ENCODE measurements around the gene NES. TPM values are rescaled to one million over a fixed set of nuclear protein-coding genes. Genes with fewer than 3 reads are reported as not detected.
A peak's percentile ranks its signal among the peaks of the same experiment; 100 is the strongest.

Gene NES
- total and polyA plus RNA-seq, 2 experiments from 2014 or later = 3.6 to 13.8 TPM

DNA sequence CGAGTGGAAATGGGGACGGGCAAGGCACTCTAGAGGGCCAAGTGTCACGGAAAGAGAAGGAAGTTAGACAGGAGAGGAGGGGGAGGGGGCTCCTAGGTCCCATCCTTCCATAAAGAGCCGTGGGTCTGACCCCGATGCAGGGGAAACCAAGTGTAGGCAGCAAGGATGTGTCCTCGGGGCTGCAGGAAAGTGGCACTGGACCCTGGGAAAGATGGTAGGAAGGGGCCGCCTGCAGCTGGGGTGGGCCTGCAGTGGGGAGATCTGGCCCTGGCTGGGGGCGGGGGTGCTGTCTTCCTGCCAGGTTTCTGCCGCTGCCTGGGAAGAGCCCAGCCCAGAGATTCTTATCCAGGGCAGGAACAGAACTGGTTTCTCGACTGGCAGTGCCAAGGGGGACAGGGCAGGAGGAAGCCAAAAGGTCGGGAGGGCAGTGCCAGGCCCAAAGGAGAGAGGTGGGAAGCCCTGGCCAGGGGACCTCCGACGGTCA, 15.3 kb upstream of the NES start:
- WGBS (ENCODE audit: low lambda C conversion rate, missing lambda C conversion rate) = 13% methylated on average over 8 of the region's 13 CpGs
- H3K79me2 ChIP-seq = peaks cover 5% of the 10 kb centered on the region

DNA sequence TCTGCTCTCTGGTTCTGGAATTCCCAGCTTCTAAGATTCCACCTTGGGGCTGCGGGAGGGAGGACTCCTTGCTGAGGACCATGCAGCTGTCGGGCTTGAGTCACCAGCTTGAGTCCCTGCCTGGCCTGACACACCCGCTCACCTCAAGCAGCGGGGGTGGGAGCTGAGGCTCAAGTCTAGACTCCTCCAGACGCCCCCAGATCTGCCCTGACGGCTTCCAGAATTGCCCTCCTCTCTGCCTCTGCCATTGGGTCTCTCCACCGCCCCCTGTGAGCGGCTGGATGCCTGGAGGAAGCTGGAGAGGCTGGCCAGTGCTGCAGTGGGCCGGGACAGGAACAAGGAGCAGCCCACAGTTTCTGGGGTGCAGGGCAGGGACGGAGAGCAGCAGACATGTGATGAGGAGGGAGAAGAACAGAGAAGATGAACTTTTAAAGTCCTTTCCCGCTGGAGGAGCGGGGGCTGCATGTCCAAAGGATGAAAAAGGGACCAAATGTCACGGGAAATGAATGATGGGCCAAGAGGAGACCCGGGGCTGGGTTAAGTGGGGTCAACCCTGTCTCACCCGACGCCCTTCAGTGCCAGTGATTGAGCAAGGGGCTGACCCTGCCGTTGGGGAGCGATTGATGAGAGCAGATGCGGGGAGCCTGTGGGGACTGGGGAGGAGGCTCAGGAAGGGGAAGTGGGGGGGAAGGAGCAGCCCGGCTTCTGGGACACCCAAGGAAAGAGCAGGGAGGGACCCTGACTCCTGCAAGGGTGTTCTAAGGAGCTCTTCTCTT, 14.6 kb upstream of the NES start:
- WGBS (ENCODE audit: low lambda C conversion rate, missing lambda C conversion rate) = 38% methylated on average over 19 of the region's 20 CpGs
- Histone ChIP-seq H3K27ac (peak overlapping the region; percentile 96), H3K27me3 (no peaks in the 10 kb centered on the region), H4K20me1 (ENCODE audit: insufficient read depth, poor library complexity, severe bottlenecking) (no peaks in the 10 kb centered on the region), H3K4me1 (ENCODE audit: insufficient read depth) (peaks cover 54% of the 10 kb centered on the region), H3K9me3 (ENCODE audit: low read depth) (no peaks in the 10 kb centered on the region), H3K79me2 (peaks cover 5% of the 10 kb centered on the region), H2AFZ (no peak overlapping the region), H3K4me2 (peak overlapping the region; percentile 75), H3K9me2 (replicated peaks; ENCODE audit: insufficient read depth) (no peaks in the 10 kb centered on the region), H3K36me3 (replicated peaks; ENCODE audit: insufficient read depth, low read depth) (no peaks in the 10 kb centered on the region), H3K4me3 (no peak overlapping the region)
- TF ChIP-seq, protein P1, sequence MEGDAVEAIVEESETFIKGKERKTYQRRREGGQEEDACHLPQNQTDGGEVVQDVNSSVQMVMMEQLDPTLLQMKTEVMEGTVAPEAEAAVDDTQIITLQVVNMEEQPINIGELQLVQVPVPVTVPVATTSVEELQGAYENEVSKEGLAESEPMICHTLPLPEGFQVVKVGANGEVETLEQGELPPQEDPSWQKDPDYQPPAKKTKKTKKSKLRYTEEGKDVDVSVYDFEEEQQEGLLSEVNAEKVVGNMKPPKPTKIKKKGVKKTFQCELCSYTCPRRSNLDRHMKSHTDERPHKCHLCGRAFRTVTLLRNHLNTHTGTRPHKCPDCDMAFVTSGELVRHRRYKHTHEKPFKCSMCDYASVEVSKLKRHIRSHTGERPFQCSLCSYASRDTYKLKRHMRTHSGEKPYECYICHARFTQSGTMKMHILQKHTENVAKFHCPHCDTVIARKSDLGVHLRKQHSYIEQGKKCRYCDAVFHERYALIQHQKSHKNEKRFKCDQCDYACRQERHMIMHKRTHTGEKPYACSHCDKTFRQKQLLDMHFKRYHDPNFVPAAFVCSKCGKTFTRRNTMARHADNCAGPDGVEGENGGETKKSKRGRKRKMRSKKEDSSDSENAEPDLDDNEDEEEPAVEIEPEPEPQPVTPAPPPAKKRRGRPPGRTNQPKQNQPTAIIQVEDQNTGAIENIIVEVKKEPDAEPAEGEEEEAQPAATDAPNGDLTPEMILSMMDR (IDR thresholded peaks at IDR 0.05; ENCODE audit: poor library complexity) = no peak
- no peak for TF ChIP-seq EZH2 (IDR thresholded peaks at IDR 0.05; ENCODE audit: borderline replicate concordance)
- no peak for TF ChIP-seq EZH2phosphoT487 (IDR thresholded peaks at IDR 0.05; ENCODE audit: low read depth, severe bottlenecking, unreplicated experiment)
- peak; percentile 75 for DNase-seq (ENCODE audit: low spot score)

More for the DNA sequence above, 15.3 kb upstream of the NES start:
- TF ChIP-seq, protein P1 (IDR thresholded peaks at IDR 0.05; ENCODE audit: poor library complexity) = no peak
- TF ChIP-seq EZH2phosphoT487 (IDR thresholded peaks at IDR 0.05; ENCODE audit: low read depth, severe bottlenecking, unreplicated experiment) = no peak
- no peak for TF ChIP-seq EZH2 (IDR thresholded peaks at IDR 0.05; ENCODE audit: borderline replicate concordance)
- no peaks in the 10 kb centered on the region for H4K20me1 ChIP-seq (ENCODE audit: insufficient read depth, poor library complexity, severe bottlenecking)
- no peaks in the 10 kb centered on the region for H3K36me3 ChIP-seq (replicated peaks; ENCODE audit: insufficient read depth, low read depth)
- no peak overlapping the region for H3K4me3 ChIP-seq
- peak overlapping the region; percentile 75 for H3K4me2 ChIP-seq
- no peaks in the 10 kb centered on the region for H3K9me3 ChIP-seq (ENCODE audit: low read depth)
- H3K27ac ChIP-seq = peak overlapping the region; percentile 96
- peaks cover 54% of the 10 kb centered on the region for H3K4me1 ChIP-seq (ENCODE audit: insufficient read depth)
- no peaks in the 10 kb centered on the region for H3K27me3 ChIP-seq
- no peak overlapping the region for H2AFZ ChIP-seq
- H3K9me2 ChIP-seq (replicated peaks; ENCODE audit: insufficient read depth) = no peaks in the 10 kb centered on the region
- no peak for DNase-seq (ENCODE audit: low spot score)

DNA sequence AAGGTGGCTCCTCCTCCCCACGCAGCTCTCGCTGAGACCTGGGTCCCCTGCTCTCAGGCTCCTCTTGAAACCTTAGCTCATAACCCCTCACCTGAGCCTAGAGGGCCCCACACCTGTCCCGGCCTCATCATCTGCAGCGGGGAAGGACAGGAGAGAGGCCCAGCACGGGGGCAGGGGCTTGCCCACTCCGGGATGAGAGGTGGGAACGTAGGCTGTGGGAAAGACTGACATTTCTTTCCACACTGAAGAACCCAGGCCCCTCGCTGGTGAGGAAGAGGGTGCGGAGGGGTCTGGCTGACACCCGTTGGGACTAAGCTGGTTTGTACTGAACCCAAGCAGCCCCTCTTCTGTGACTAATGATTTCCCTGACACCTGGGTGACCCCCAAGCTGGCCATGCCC, 14.0 kb upstream of the NES start:
- H2AFZ ChIP-seq = no peak overlapping the region
- H3K9me3 ChIP-seq (ENCODE audit: low read depth) = no peaks in the 10 kb centered on the region
- peaks cover 54% of the 10 kb centered on the region for H3K4me1 ChIP-seq (ENCODE audit: insufficient read depth)
- no peaks in the 10 kb centered on the region for H3K9me2 ChIP-seq (replicated peaks; ENCODE audit: insufficient read depth)
- H3K4me2 ChIP-seq = peak overlapping the region; percentile 75
- peak overlapping the region; percentile 96 for H3K27ac ChIP-seq
- peaks cover 5% of the 10 kb centered on the region for H3K79me2 ChIP-seq
- TF ChIP-seq EZH2phosphoT487 (IDR thresholded peaks at IDR 0.05; ENCODE audit: low read depth, severe bottlenecking, unreplicated experiment) (no peak), EZH2 (IDR thresholded peaks at IDR 0.05; ENCODE audit: borderline replicate concordance) (no peak)
- TF ChIP-seq, protein P1 (IDR thresholded peaks at IDR 0.05; ENCODE audit: poor library complexity) = no peak
- H3K27me3 ChIP-seq = no peaks in the 10 kb centered on the region
- no peaks in the 10 kb centered on the region for H4K20me1 ChIP-seq (ENCODE audit: insufficient read depth, poor library complexity, severe bottlenecking)
- no peak for DNase-seq (ENCODE audit: low spot score)
- H3K36me3 ChIP-seq (replicated peaks; ENCODE audit: insufficient read depth, low read depth) = no peaks in the 10 kb centered on the region
- no peak overlapping the region for H3K4me3 ChIP-seq
- 54% methylated on average over 9 of the region's 10 CpGs for WGBS (ENCODE audit: low lambda C conversion rate, missing lambda C conversion rate)
